ENCODE measurements around the gene ERO1B.

GRCh38 chr1:236304682-236305081 lies 22.9 kb upstream of the ERO1B start:
- TF ChIP-seq EZH2 (IDR thresholded peaks at IDR 0.05; ENCODE audit: borderline replicate concordance, insufficient read depth, low read length, poor library complexity, severe bottlenecking) (no peak), CTCF (IDR thresholded peaks at IDR 0.05; ENCODE audit: poor library complexity, severe bottlenecking) (no peak), RAD21 (conservative IDR thresholded peaks at IDR 0.05) (no peak), EP300 (conservative IDR thresholded peaks at IDR 0.05; ENCODE audit: poor library complexity, severe bottlenecking) (no peak), POLR2AphosphoS5 (IDR thresholded peaks at IDR 0.05) (no peak)

Measured in neural cell (in vitro differentiated cells).